SK-N-SH (cell line): ENCODE measurements around the gene AMACR. TPM values are rescaled to one million over a fixed set of nuclear protein-coding genes. Genes with fewer than 3 reads are reported as not detected.

ENCODE experiments used
- CTCF ChIA-PET: fragments of 300-600, 350-600 bp; formaldehyde crosslinking; extraction: SDS; loops from one replicate; lab custom pipeline; 2021; lab: Yijun Ruan, JAX
- POLR2A ChIA-PET: fragments of 350-600 bp; sonication (Branson Sonifier 250); formaldehyde crosslinking; extraction: SDS; loops from one replicate; lab custom pipeline; 2020; ENCODE audit warnings: antibody characterized with exemption, inconsistent platforms; lab: Yijun Ruan, JAX
- DNase-seq: peaks from one replicate; pipeline ENCODE4 v3.0.0; 2012
- H2AFZ ChIP-seq: fragments of 200-600 bp; sonication (generic); 2 replicates; pipeline ENCODE4 v1.8.1; 2016; ENCODE audit warnings: antibody characterized with exemption, mild to moderate bottlenecking, low read depth
- H3F3A ChIP-seq: fragments of 200-600 bp; sonication (generic); replicated peaks from 2 replicates; pipeline ENCODE3; 2016; ENCODE audit warnings: antibody characterized with exemption, mild to moderate bottlenecking; ENCODE audit not compliant: insufficient read depth
- H3K27ac ChIP-seq, 2 experiments: fragments of 200-500 bp in 1 of 2; fragments of 200-600 bp in 1 of 2; sonication (Bioruptor generic) in 1 of 2; sonication (generic), shearing (Covaris generic) in 1 of 2; 2 replicates each; pipeline versions ENCODE4 v1.5.1 to v1.6.1; 2014 to 2016; ENCODE audit warnings: low read depth in 2 of 2, inconsistent platforms in 1 of 2, low read length in 1 of 2, mild to moderate bottlenecking in 1 of 2, mixed read lengths in 1 of 2
- H3K27me3 ChIP-seq: fragments of 200-600 bp; sonication (generic), shearing (Covaris generic); 2 replicates; pipeline ENCODE4 v1.6.1; 2016; ENCODE audit warnings: mixed run types; ENCODE audit not compliant: insufficient read depth
- H3K36me3 ChIP-seq, 2 experiments: fragments of 200-500 bp in 1 of 2; fragments of 200-600 bp in 1 of 2; sonication (Bioruptor generic) in 1 of 2; sonication (generic) in 1 of 2; replicated peaks in 1 of 2; 2 replicates each; pipeline versions ENCODE3 to v1.5.1; 2014 to 2016; ENCODE audit warnings: low read length in 1 of 2, mild to moderate bottlenecking in 1 of 2; ENCODE audit not compliant: insufficient read depth in 2 of 2, control insufficient read depth in 1 of 2
- H3K4me1 ChIP-seq, 2 experiments: fragments of 200-500 bp in 1 of 2; fragments of 200-600 bp in 1 of 2; sonication (Bioruptor generic) in 1 of 2; sonication (generic), shearing (Covaris generic) in 1 of 2; 2 replicates each; pipeline versions ENCODE4 v1.5.1 to v1.6.1; 2014 to 2016; ENCODE audit warnings: low read depth in 1 of 2, low read length in 1 of 2, mixed run types in 1 of 2; ENCODE audit not compliant: insufficient read depth in 2 of 2, control insufficient read depth in 1 of 2
- H3K4me2 ChIP-seq: fragments of 200-600 bp; sonication (generic), shearing (Covaris generic); 2 replicates; pipeline ENCODE4 v1.6.1; 2017; ENCODE audit warnings: mixed run types
- H3K4me3 ChIP-seq, 2 experiments: fragments of 200-500 bp in 1 of 2; fragments of 200-600 bp in 1 of 2; sonication (Bioruptor generic) in 1 of 2; sonication (generic), shearing (Covaris generic) in 1 of 2; 2 replicates each; pipeline versions ENCODE4 v1.5.1 to v1.8.1; 2014 to 2016; ENCODE audit warnings: low read depth in 2 of 2, inconsistent platforms in 1 of 2, low read length in 1 of 2, mild to moderate bottlenecking in 1 of 2, mixed read lengths in 1 of 2, moderate library complexity in 1 of 2
- H3K79me2 ChIP-seq: fragments of 200-600 bp; sonication (generic); 2 replicates; pipeline ENCODE4 v1.8.1; 2017; ENCODE audit warnings: mild to moderate bottlenecking; ENCODE audit not compliant: insufficient read depth
- H3K9ac ChIP-seq: fragments of 200-600 bp; sonication (generic); 2 replicates; pipeline ENCODE4 v1.6.1; 2017; ENCODE audit warnings: mixed run types
- H3K9me2 ChIP-seq: fragments of 200-600 bp; sonication (generic); 2 replicates; pipeline ENCODE4 v1.6.1; 2017; ENCODE audit warnings: mixed run types
- H3K9me3 ChIP-seq: fragments of 200-600 bp; sonication (generic); 2 replicates; pipeline ENCODE4 v1.6.1; 2017; ENCODE audit warnings: mixed run types, mild to moderate bottlenecking, moderate library complexity
- H4K20me1 ChIP-seq: fragments of 200-600 bp; sonication (generic); 2 replicates; pipeline ENCODE4 v1.6.1; 2017; ENCODE audit warnings: mild to moderate bottlenecking, mixed run types; ENCODE audit not compliant: insufficient read depth
- FOXM1 ChIP-seq: IDR thresholded peaks from 2 replicates; pipeline ENCODE4 v1.4.0; 2012; ENCODE audit warnings: low read depth, mild to moderate bottlenecking
- GABPA ChIP-seq: IDR thresholded peaks from 2 replicates; pipeline ENCODE4 v1.4.0; 2012; ENCODE audit warnings: low read depth, mild to moderate bottlenecking
- JUND ChIP-seq: IDR thresholded peaks from 2 replicates; pipeline ENCODE4 v1.4.0; 2012
- MAX ChIP-seq: IDR thresholded peaks from 2 replicates; pipeline ENCODE4 v1.4.0; 2012; ENCODE audit warnings: low read depth
- MEF2A ChIP-seq: IDR thresholded peaks from 2 replicates; pipeline ENCODE4 v1.4.0; 2012; ENCODE audit warnings: low read depth, borderline replicate concordance
- MXI1 ChIP-seq: IDR thresholded peaks from 2 replicates; pipeline ENCODE4 v1.6.1; 2012; ENCODE audit warnings: mild to moderate bottlenecking, low read depth, low read length, improper control_type of control experiment
- RAD21 ChIP-seq: IDR thresholded peaks from 2 replicates; pipeline ENCODE4 v1.6.1; 2012; ENCODE audit warnings: mild to moderate bottlenecking, low read length
- RFX5 ChIP-seq: IDR thresholded peaks from 2 replicates; pipeline ENCODE4 v1.6.1; 2012; ENCODE audit warnings: mild to moderate bottlenecking, improper control_type of control experiment, low read length
- TAF1 ChIP-seq: IDR thresholded peaks from 2 replicates; pipeline ENCODE4 v1.6.1; 2012; ENCODE audit warnings: low read depth, mild to moderate bottlenecking, low read length, moderate library complexity, borderline replicate concordance
- TCF12 ChIP-seq: IDR thresholded peaks from 2 replicates; pipeline ENCODE4 v1.4.0; 2012
- TEAD4 ChIP-seq: IDR thresholded peaks from 2 replicates; pipeline ENCODE4 v1.4.0; 2012; ENCODE audit warnings: mild to moderate bottlenecking, borderline replicate concordance; ENCODE audit not compliant: insufficient read depth
- USF2 ChIP-seq: fragments of 150-350 bp; IDR thresholded peaks from 2 replicates; pipeline ENCODE4 v1.6.1; 2017; ENCODE audit warnings: antibody characterized with exemption, low read length, low read depth, borderline replicate concordance
- ZBTB33 ChIP-seq: IDR thresholded peaks from 2 replicates; pipeline ENCODE4 v1.4.0; 2012; ENCODE audit warnings: low read depth, borderline replicate concordance
- WGBS: methylation state at CpG from one replicate; pipeline ENCODE4 v1.1.6; 2017; ENCODE audit warnings: low lambda C conversion rate; 5-methylcytosine and 5-hydroxymethylcytosine counted together
- polyA plus RNA-seq, 3 experiments: library from polyadenylated mRNA; depleted of rRNA; stranded (reverse); fragments of >200 nt; gene quantifications; 2 replicates each; pipeline ENCODE4 v1.2.3, GENCODE V29; 2012

AMACR gene
- polyA plus RNA-seq, 1 of the 3 experiments (the other 2 are of a cell fraction), result 11.8 TPM

GRCh38 chr5:34047774-34048572 is 40.1 kb upstream of the AMACR start:
- no peaks in the 10 kb centered on the region for H3K27me3 ChIP-seq
- no peak overlapping the region for H3K27ac ChIP-seq
- H3K4me2 ChIP-seq, result no peak overlapping the region
- peaks cover 6% of the 10 kb centered on the region for H3F3A ChIP-seq
- no peak overlapping the region for H3K4me3 ChIP-seq
- TF ChIP-seq MXI1, result no peak
- no peak for TF ChIP-seq TEAD4
- TF ChIP-seq TCF12, result no peak
- no peak for TF ChIP-seq MAX
- TF ChIP-seq RAD21, result no peak
- TF ChIP-seq JUND, result no peak
- H4K20me1 ChIP-seq, result no peaks in the 10 kb centered on the region
- peaks cover 6% of the 10 kb centered on the region in 2 experiments for H3K36me3 ChIP-seq
- CTCF ChIA-PET, result interaction anchor here (1.1 kb wide), 1 partner anchor 51 kb away, joined by 4 read pairs; no protein-coding TSS in a partner anchor
- H3K9me2 ChIP-seq, result no peaks in the 10 kb centered on the region
- POLR2A ChIA-PET, result interaction anchor here (0.6 kb wide), 1 partner anchor 688 kb away, joined by 3 read pairs; no protein-coding TSS in a partner anchor
- no peaks in the 10 kb centered on the region for H3K9me3 ChIP-seq
- H3K79me2 ChIP-seq, result no peaks in the 10 kb centered on the region
- no peak overlapping the region for H3K9ac ChIP-seq
- H3K4me1 ChIP-seq, result peaks cover 0 to under 1% of the 10 kb centered on the region in 2 experiments; a peak in 2 of 4 replicates
- H2AFZ ChIP-seq, result no peak overlapping the region
- no peak for DNase-seq

GRCh38 chr5:34047143-34047542 is 39.3 kb upstream of the AMACR start:
- CTCF ChIA-PET, result interaction anchor here (1.1 kb wide), 1 partner anchor 50 kb away, joined by 4 read pairs; no protein-coding TSS in a partner anchor
- no peak overlapping the region for H3K9ac ChIP-seq
- peaks cover 2% of the 10 kb centered on the region for H3F3A ChIP-seq
- H3K4me1 ChIP-seq, result no peaks in the 10 kb centered on the region
- no peaks in the 10 kb centered on the region for H3K9me3 ChIP-seq
- POLR2A ChIA-PET, result no interaction called here
- no peak overlapping the region for H2AFZ ChIP-seq
- DNase-seq, result no peak
- H3K4me2 ChIP-seq, result no peak overlapping the region
- no peak overlapping the region for H3K27ac ChIP-seq
- no peaks in the 10 kb centered on the region for H3K79me2 ChIP-seq
- H3K36me3 ChIP-seq, result peaks cover 6% of the 10 kb centered on the region in 2 experiments
- H3K9me2 ChIP-seq, result no peaks in the 10 kb centered on the region
- whole genome bisulfite sequencing, result 66% methylated on average over 4 of the region's 4 CpGs
- H4K20me1 ChIP-seq, result no peaks in the 10 kb centered on the region
- no peaks in the 10 kb centered on the region for H3K27me3 ChIP-seq
- no peak overlapping the region for H3K4me3 ChIP-seq
- TF ChIP-seq TEAD4 (no peak), FOXM1 (no peak), TCF12 (no peak), MXI1 (no peak), USF2 (no peak), MEF2A (no peak), ZBTB33 (no peak), RFX5 (no peak), GABPA (no peak), TAF1 (no peak)
